Stomach (tissue), 4 donors: Measurements from ENCODE around the gene RRP1.

Experiments used
- CTCF ChIP-seq, 7 experiments: fragments of 450-650 bp in 4 of 7; fragments of 200-600 bp in 3 of 7; sonication (generic) in 3 of 7; IDR thresholded peaks; one replicate each; pipeline ENCODE4 v1.5.1; 2016 to 2019; ENCODE audit warnings: antibody characterized with exemption in 7 of 7, control low read depth in 2 of 7, mild to moderate bottlenecking in 1 of 7
- EP300 ChIP-seq: sonication (generic); formaldehyde crosslinking; IDR thresholded peaks from one replicate; pipeline ENCODE4 v1.6.1; 2017; ENCODE audit warnings: antibody characterized with exemption
- POLR2A ChIP-seq, 4 donors: fragments of 450-650 bp; IDR thresholded peaks; one replicate each; pipeline ENCODE4 v1.6.1; 2016; ENCODE audit warnings: antibody characterized with exemption in 4 of 4, control low read depth in 2 of 4, mild to moderate bottlenecking in 1 of 4, moderate library complexity in 1 of 4

GRCh38 chr21:43797415-43797814 lies 8.0 kb downstream of the RRP1 start:
- TF ChIP-seq CTCF (IDR thresholded peaks at IDR 0.05) (no peak), EP300 (no peak), POLR2A (IDR thresholded peaks at IDR 0.05) (no peak)
